CD4-positive, alpha-beta memory T cell (primary cell): Measurements from ENCODE around the gene TSHZ3. TPM values are rescaled to one million over a fixed set of nuclear protein-coding genes. Genes with fewer than 3 reads are reported as not detected.

Experiments
- CTCF ChIA-PET: fragments of 350-600 bp; sonication (Branson Sonifier 250); formaldehyde crosslinking; loops from one replicate; lab custom pipeline; 2021; ENCODE audit warnings: inconsistent platforms; ENCODE audit not compliant: partially characterized antibody; lab: Charles Lee
- POLR2A ChIA-PET: fragments of 350-600 bp; sonication (Branson Sonifier 250); formaldehyde crosslinking; loops from one replicate; lab custom pipeline; 2021; ENCODE audit not compliant: partially characterized antibody; lab: Charles Lee
- DNase-seq, 5 donors: peaks; one replicate each; pipeline versions ENCODE4 v3.0.0 to v3.0.0-alpha.2; 2020 to 2022; ENCODE audit warnings: mixed read lengths in 1 of 5
- H3K27ac ChIP-seq: one replicate; pipeline ENCODE4 v1.7.0; 2013; ENCODE audit warnings: low read depth, low read length
- H3K27me3 ChIP-seq: 2 replicates; pipeline ENCODE4 v1.7.0; 2013; ENCODE audit warnings: mild to moderate bottlenecking, low read length, moderate library complexity; ENCODE audit not compliant: insufficient read depth
- H3K36me3 ChIP-seq: 2 replicates; pipeline ENCODE4 v1.7.0; 2013; ENCODE audit warnings: mild to moderate bottlenecking, low read length, moderate library complexity; ENCODE audit not compliant: insufficient read depth
- H3K4me1 ChIP-seq: 2 replicates; pipeline ENCODE4 v1.7.0; 2013; ENCODE audit warnings: mild to moderate bottlenecking, low read length, moderate library complexity; ENCODE audit not compliant: insufficient read depth
- H3K4me3 ChIP-seq, 2 donors: one replicate each; pipeline ENCODE4 v1.7.0; 2013; ENCODE audit warnings: low read length in 2 of 2, mild to moderate bottlenecking in 1 of 2
- H3K9me3 ChIP-seq, 2 donors: one replicate each; pipeline ENCODE4 v1.7.0; 2013; ENCODE audit warnings: low read length in 2 of 2, control low read depth in 1 of 2; ENCODE audit not compliant: control insufficient read depth in 1 of 2
- H3K27ac Mint-ChIP-seq, 7 donors: one replicate each; pipeline ENCODE4 v1.8.0; 2020 to 2021; ENCODE audit warnings: mixed read lengths in 7 of 7, mild to moderate bottlenecking in 6 of 7, inconsistent platforms in 3 of 7, moderate library complexity in 3 of 7
- H3K27me3 Mint-ChIP-seq, 2 donors: one replicate each; pipeline ENCODE4 v1.8.0; 2020 to 2021; ENCODE audit warnings: mixed read lengths in 2 of 2
- H3K36me3 Mint-ChIP-seq, 2 donors: one replicate each; pipeline ENCODE4 v1.8.0; 2020 to 2021; ENCODE audit warnings: mixed read lengths in 2 of 2, inconsistent platforms in 1 of 2, mild to moderate bottlenecking in 1 of 2
- H3K4me1 Mint-ChIP-seq, 4 donors: one replicate each; pipeline ENCODE4 v1.8.0; 2020 to 2021; ENCODE audit warnings: mixed read lengths in 4 of 4, mild to moderate bottlenecking in 1 of 4
- H3K4me3 Mint-ChIP-seq, 8 donors: one replicate each; pipeline ENCODE4 v1.8.0; 2020 to 2021; ENCODE audit warnings: mixed read lengths in 8 of 8, mild to moderate bottlenecking in 7 of 8, moderate library complexity in 6 of 8, inconsistent platforms in 3 of 8
- H3K9me3 Mint-ChIP-seq, 8 donors: one replicate each; pipeline ENCODE4 v1.8.0; 2020 to 2021; ENCODE audit warnings: mixed read lengths in 8 of 8, mild to moderate bottlenecking in 5 of 8, inconsistent platforms in 3 of 8, moderate library complexity in 1 of 8
- intact Hi-C: fragments of 100-400 bp; cut with micrococcal nuclease; formaldehyde crosslinking; loops from one replicate; pipeline ENCODE4 v1.15.1; 2023
- polyA plus RNA-seq, 2 donors: library from polyadenylated mRNA; unstranded; fragments of 300-500 nt; fragmentation: Illumina TruSeq; gene quantifications; one replicate each; pipeline ENCODE4 v1.2.3, GENCODE V29; 2021
- total RNA-seq, 2 experiments: library from RNA; stranded (reverse); gene quantifications; one replicate each; pipeline ENCODE4 v1.2.3, GENCODE V29; 2021

The TSHZ3 gene
- total and polyA plus RNA-seq, 4 experiments from 2014 or later, result 0.24 to 0.57 (median 0.36) TPM

DNA sequence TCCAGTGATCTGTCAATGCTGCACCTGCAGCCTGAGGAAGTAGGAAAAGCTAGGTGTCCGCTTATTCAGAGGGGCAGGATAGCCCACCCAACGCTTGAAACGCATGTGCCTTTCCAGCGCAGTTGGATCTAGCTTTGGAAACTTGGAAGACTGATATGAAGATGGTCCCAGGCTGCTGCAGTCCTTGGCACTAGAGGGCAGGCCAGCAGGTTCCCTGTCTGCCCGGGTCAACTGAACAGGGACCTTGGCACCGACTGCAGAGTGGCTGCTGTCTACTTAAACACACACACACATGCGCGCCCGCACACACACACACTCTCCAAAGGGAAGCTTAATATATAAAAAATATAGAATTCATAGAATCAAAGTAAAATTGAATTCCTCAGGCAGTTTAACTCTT, 100.0 kb downstream of the TSHZ3 start:
- Histone ChIP-seq H3K4me1 (no peaks in the 10 kb centered on the region), H3K27ac (no peak overlapping the region), H3K36me3 (no peaks in the 10 kb centered on the region), H3K4me3 (no peak overlapping the region), H3K27me3 (no peaks in the 10 kb centered on the region), H3K9me3 (no peaks in the 10 kb centered on the region)
- intact Hi-C loops, result no loop called here
- no peaks in the 10 kb centered on the region for H3K36me3 Mint-ChIP-seq
- no peak overlapping the region for H3K4me3 Mint-ChIP-seq
- POLR2A ChIA-PET, result no interaction called here
- H3K9me3 Mint-ChIP-seq, result no peaks in the 10 kb centered on the region
- H3K4me1 Mint-ChIP-seq, result no peaks in the 10 kb centered on the region
- CTCF ChIA-PET, result no interaction called here
- H3K27me3 Mint-ChIP-seq, result peaks cover 1 to 4% of the 10 kb centered on the region in 2 donors
- DNase-seq, result no peak
- H3K27ac Mint-ChIP-seq, result no peak overlapping the region

DNA sequence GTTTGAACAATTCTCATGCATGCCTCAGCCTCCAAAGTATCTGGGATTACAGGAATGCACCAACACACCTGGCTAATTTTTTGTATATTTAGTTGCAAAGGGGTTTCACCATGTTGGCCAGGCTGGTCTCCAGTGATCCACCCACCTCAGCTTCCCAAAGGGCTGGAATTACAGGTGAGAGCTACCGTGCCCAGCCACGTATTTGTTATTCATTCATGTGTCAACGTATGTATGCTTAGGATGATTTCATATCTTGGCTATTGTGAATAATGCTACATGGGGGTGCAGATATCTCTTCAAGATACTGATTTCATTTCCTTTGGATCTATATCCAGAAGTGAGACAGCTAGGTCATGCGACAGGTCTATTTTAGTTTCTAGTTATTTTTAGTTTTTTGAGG, 113.4 kb downstream of the TSHZ3 start:
- H3K36me3 ChIP-seq, result no peaks in the 10 kb centered on the region
- intact Hi-C loops, result no loop called here
- no peak for DNase-seq
- no peak overlapping the region for H3K4me3 Mint-ChIP-seq
- peaks cover 0 to 6% (median 0%) of the 10 kb centered on the region in 8 donors for H3K9me3 Mint-ChIP-seq
- peaks cover 11 to 13% of the 10 kb centered on the region in 2 donors for H3K27me3 Mint-ChIP-seq
- H3K4me3 ChIP-seq, result no peak overlapping the region
- ChIA-PET CTCF (no interaction called here), POLR2A (no interaction called here)
- H3K4me1 ChIP-seq, result no peaks in the 10 kb centered on the region
- H3K27ac Mint-ChIP-seq, result no peak overlapping the region
- no peaks in the 10 kb centered on the region for H3K9me3 ChIP-seq
- no peaks in the 10 kb centered on the region for H3K27me3 ChIP-seq
- no peaks in the 10 kb centered on the region for H3K36me3 Mint-ChIP-seq
- peaks cover 0 to 2% (median 0%) of the 10 kb centered on the region in 4 donors for H3K4me1 Mint-ChIP-seq
- H3K27ac ChIP-seq, result no peak overlapping the region

DNA sequence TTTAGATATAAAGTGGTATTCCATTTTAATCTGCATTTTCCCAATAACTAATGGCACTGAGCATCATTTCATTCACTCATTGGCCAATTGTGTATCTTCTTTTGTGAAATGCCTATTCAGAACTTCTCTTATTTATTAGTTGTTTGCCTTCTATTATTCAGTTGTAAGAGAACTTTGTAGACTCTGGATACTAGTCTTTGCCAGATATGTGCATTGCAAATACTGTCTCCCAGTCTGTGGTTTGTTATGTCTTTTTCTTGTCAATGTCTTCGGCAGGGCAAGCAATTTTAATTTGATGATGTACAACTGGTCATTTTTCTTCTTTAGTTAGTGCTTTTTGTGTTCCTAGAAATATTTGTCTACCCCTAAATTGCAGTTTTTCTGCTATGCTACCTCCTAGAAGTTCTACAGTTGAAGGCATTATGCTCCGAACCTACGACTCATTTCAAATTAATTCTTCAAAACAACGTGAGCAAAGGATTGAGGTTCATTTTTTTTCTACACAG, 115.9 kb downstream of the TSHZ3 start:
- H3K4me1 Mint-ChIP-seq, result peaks cover 0 to 2% (median 0%) of the 10 kb centered on the region in 4 donors
- H3K9me3 ChIP-seq, result no peaks in the 10 kb centered on the region
- no peaks in the 10 kb centered on the region for H3K9me3 Mint-ChIP-seq
- ChIA-PET CTCF (no interaction called here), POLR2A (no interaction called here)
- H3K27me3 ChIP-seq, result no peaks in the 10 kb centered on the region
- no peaks in the 10 kb centered on the region for H3K36me3 Mint-ChIP-seq
- no peak overlapping the region for H3K4me3 Mint-ChIP-seq
- no peaks in the 10 kb centered on the region for H3K36me3 ChIP-seq
- no peak overlapping the region for H3K27ac ChIP-seq
- no peaks in the 10 kb centered on the region for H3K4me1 ChIP-seq
- DNase-seq, result no peak
- H3K27ac Mint-ChIP-seq, result no peak overlapping the region
- no peak overlapping the region for H3K4me3 ChIP-seq
- intact Hi-C loops, result no loop called here
- peaks cover 10 to 11% of the 10 kb centered on the region in 2 donors for H3K27me3 Mint-ChIP-seq

DNA sequence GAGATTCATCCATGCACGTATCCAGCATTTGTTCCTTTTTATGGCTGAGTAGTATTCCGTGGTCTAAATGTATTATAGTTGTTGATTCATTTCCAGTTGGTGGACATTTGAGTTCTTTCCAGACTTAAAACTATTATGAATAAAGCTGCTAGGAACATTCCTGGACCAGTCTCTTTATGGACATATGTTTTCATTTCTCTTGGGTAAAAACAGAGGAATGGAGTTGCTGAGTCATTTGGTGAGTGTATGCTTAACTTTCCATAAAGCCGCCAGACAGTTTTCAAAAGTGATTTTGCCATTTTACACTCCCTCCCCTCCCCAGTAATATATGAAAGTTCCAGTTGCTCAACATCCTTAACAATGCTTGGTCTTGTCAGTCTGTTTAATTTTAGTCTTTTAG, 116.4 kb downstream of the TSHZ3 start:
- intact Hi-C loops, result no loop called here
- H3K4me1 Mint-ChIP-seq, result peaks cover 0 to 2% (median 0%) of the 10 kb centered on the region in 4 donors
- H3K27me3 ChIP-seq, result no peaks in the 10 kb centered on the region
- H3K4me3 Mint-ChIP-seq, result no peak overlapping the region
- no peak overlapping the region for H3K27ac Mint-ChIP-seq
- H3K4me3 ChIP-seq, result no peak overlapping the region
- no peak for DNase-seq
- H3K9me3 Mint-ChIP-seq, result no peaks in the 10 kb centered on the region
- H3K36me3 Mint-ChIP-seq, result no peaks in the 10 kb centered on the region
- H3K9me3 ChIP-seq, result no peaks in the 10 kb centered on the region
- H3K36me3 ChIP-seq, result no peaks in the 10 kb centered on the region
- peaks cover 10 to 11% of the 10 kb centered on the region in 2 donors for H3K27me3 Mint-ChIP-seq
- no peak overlapping the region for H3K27ac ChIP-seq
- POLR2A ChIA-PET, result no interaction called here
- CTCF ChIA-PET, result no interaction called here
- no peaks in the 10 kb centered on the region for H3K4me1 ChIP-seq

DNA sequence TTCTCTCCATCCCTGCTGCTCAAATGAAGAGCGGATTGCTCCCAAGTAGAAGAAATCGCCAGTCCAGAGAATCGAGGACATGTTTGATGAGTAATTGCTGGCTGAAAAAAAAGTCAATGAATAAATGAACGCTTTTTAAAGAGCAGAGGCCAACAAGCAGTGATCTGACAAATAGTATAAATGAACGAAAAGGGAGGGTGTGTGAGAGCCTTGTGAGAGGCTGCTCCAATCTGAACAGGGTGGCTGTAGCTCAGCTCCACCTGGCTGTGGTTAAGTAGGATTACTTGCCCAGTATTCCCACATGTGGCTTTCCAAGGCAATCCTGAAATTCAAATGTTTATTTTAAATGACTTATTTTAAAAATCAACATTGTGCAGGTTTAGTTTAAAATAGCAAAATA, 117.1 kb downstream of the TSHZ3 start:
- Histone ChIP-seq H3K4me3 (no peak overlapping the region), H3K9me3 (no peaks in the 10 kb centered on the region), H3K27me3 (no peaks in the 10 kb centered on the region), H3K27ac (no peak overlapping the region), H3K4me1 (no peaks in the 10 kb centered on the region), H3K36me3 (no peaks in the 10 kb centered on the region)
- Mint-ChIP-seq H3K27me3 (peaks cover 11 to 13% of the 10 kb centered on the region in 2 donors), H3K36me3 (no peaks in the 10 kb centered on the region), H3K9me3 (peaks cover 0 to 2% (median 0%) of the 10 kb centered on the region in 8 donors), H3K27ac (no peak overlapping the region), H3K4me1 (peaks cover 0 to 2% (median 0%) of the 10 kb centered on the region in 4 donors), H3K4me3 (no peak overlapping the region)
- DNase-seq, result no peak
- ChIA-PET POLR2A (no interaction called here), CTCF (no interaction called here)
- intact Hi-C loops, result no loop called here

DNA sequence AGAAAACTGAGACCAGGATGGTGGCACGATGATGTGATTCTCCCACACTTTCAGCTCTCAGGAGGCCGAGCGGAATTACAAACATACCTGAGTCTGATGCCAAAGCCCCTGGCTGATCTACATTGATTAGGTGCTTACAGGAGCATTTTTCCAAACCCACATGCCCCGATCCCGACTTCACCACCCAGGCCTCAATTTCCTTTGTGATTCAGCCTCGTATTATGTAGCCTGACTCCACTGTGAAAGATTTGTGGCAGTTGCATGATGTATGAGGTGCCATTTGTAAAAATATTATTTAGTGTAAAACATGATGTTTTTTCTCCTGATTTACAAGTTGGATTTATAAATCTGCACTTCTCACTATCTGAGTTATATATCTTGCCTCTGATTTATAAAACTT, 118.0 kb downstream of the TSHZ3 start:
- no peak overlapping the region for H3K4me3 ChIP-seq

DNA sequence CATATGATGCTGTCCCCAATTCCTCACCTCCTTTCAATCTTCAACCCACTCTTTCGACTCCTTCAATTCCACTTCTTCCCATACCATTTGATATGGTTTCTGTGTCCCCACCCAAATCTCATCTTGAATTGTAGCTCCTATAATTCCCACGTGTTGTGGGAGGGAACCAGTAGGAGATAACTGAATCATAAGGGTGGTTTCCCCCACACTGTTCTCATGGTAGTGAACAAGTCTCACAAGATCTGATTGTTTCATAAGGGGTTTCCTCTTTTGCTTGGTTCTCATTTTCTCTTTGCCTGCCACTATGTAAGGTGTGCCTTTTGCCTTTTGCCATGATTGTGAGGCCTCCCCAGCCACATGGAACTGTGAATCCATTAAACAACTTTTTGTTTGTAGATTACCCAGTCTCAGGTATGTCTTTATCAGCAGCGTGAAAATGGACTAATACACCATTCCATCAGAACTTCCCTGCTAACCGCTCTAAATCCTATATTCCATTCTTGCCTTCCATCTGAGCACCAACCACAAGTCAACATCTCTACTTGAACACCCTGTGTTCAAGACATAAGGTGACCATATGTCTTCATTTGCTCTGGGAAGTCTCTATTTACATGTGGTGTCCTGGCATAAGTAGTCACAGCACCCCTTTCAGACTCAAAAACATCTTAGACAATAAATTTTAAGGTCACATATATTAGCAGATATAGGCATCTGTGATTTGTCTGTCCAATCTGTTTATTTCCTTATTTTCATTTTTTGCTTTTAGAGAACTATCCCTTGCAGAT, 122.9 kb downstream of the TSHZ3 start:
- H3K4me3 ChIP-seq, result no peak overlapping the region
- no peaks in the 10 kb centered on the region for H3K9me3 ChIP-seq
- Mint-ChIP-seq H3K9me3 (peaks cover 0 to 3% (median 0%) of the 10 kb centered on the region in 8 donors), H3K4me1 (peaks cover 0 to 3% (median 0%) of the 10 kb centered on the region in 4 donors), H3K36me3 (no peaks in the 10 kb centered on the region), H3K27me3 (peaks cover 2 to 3% of the 10 kb centered on the region in 2 donors), H3K27ac (peak overlapping the region in 1 of 7 donors; percentile 19), H3K4me3 (no peak overlapping the region)
- ChIA-PET CTCF (no interaction called here), POLR2A (no interaction called here)
- H3K36me3 ChIP-seq, result no peaks in the 10 kb centered on the region
- no peaks in the 10 kb centered on the region for H3K4me1 ChIP-seq
- intact Hi-C loops, result no loop called here
- DNase-seq, result no peak
- H3K27ac ChIP-seq, result no peak overlapping the region
- H3K27me3 ChIP-seq, result no peaks in the 10 kb centered on the region

More for the DNA sequence above, 118.0 kb downstream of the TSHZ3 start:
- no peaks in the 10 kb centered on the region for H3K27me3 ChIP-seq
- H3K4me1 ChIP-seq, result no peaks in the 10 kb centered on the region
- POLR2A ChIA-PET, result no interaction called here
- no peak for DNase-seq
- Mint-ChIP-seq H3K27me3 (peaks cover 7 to 10% of the 10 kb centered on the region in 2 donors), H3K9me3 (peaks cover 0 to 2% (median 0%) of the 10 kb centered on the region in 8 donors), H3K27ac (no peak overlapping the region), H3K4me1 (no peaks in the 10 kb centered on the region), H3K36me3 (no peaks in the 10 kb centered on the region), H3K4me3 (no peak overlapping the region)
- no peaks in the 10 kb centered on the region for H3K36me3 ChIP-seq
- intact Hi-C loops, result no loop called here
- H3K27ac ChIP-seq, result no peak overlapping the region
- H3K9me3 ChIP-seq, result no peaks in the 10 kb centered on the region
- CTCF ChIA-PET, result no interaction called here
